Globus pallidus (tissue), 1 donor: ENCODE results near the gene TYMS.
A peak's percentile ranks its signal among the peaks of the same experiment; 100 is the strongest.

ENCODE experiments used
- DNase-seq: peaks from one replicate; pipeline ENCODE4 v3.0.0-alpha.2; 2015; ENCODE audit warnings: low spot score

TYMS gene

DNA sequence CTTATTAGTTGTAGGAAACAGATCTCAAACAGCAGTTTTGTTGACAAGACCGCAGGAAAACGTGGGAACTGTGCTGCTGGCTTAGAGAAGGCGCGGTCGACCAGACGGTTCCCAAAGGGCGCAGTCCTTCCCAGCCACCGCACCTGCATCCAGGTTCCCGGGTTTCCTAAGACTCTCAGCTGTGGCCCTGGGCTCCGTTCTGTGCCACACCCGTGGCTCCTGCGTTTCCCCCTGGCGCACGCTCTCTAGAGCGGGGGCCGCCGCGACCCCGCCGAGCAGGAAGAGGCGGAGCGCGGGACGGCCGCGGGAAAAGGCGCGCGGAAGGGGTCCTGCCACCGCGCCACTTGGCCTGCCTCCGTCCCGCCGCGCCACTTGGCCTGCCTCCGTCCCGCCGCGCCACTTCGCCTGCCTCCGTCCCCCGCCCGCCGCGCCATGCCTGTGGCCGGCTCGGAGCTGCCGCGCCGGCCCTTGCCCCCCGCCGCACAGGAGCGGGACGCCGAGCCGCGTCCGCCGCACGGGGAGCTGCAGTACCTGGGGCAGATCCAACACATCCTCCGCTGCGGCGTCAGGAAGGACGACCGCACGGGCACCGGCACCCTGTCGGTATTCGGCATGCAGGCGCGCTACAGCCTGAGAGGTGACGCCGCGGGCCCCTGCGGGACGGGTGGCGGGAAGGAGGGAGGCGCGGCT, at the start of gene TYMS:
TSS of gene TYMS (plus strand) at position 343 of the 690 bp plus-strand sequence. CDS start at position 433, 90 bp downstream.
- DNase-seq, result peak; percentile 44

DNA sequence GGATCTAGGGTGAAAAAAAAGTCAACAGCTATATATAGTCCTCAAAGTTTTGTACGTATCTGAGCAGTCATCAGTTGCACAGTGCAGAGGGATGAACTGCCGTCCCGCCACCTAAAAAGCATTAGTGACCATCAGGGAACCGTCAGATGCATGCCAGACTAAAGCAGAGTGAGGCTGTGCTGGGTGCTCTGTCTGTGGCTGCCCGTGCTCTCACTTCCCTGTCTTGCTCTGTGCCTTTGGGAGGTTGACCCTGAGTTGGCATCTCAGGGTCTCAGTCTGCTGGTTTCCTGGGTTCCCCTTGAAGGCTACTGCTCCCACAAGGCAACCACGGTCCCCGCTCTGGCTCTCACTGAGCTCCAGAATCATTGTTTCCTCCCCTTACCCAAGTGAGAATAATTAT, 49.5 kb upstream of the TYMS start:
- no peak for DNase-seq

DNA sequence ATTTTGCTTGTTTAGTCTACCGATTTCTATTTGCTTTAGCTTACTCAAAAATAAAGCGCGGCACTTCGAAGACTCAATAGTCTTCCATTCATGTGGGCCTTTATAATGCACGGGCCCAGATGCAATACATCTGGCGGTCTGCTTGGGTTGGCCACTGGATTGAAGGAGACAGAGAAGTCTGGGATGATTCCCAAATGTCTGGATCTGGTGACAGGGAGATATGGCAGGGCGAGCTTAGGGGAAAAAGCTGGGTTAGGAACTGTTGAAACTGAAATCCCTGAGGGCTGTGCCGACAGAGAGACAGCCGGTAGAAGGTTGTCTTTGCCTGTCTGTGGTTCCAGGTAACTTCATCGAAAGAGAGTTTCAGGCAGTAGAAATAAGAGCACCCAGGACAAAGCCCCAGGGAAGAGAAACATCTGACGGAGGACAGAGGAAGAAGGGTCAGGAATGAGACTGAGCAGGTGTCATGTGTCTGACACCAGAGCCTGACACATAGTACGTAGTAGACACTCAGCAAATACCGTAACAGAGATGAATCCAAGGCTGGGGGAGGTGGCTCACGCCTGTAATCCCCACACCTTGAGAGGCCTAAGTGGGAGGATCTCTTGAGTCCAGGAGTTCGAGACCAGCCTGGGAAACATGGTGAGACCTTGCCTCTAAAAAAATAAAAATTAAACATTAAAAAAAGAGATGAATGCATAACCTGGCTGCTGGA, 47.1 kb upstream of the TYMS start:
- no peak for DNase-seq

DNA sequence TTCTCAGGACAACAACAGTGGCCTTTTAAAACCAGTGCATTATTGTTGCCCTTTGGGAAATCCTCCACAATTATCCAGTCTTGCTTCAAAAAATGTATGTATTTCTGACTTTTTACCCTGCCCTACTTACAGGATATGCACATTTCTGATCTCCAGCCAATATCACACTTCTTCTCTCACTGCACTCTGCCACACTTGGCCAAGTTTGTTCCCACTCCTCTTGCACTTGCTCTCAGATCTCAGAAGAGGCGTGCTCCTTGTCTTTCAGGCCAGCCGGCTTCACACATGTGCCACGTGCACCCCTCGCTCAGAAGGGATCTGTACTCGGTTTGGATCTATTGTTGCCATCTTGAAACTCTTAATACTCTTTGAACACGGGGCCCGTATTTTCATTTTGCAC, 45.3 kb upstream of the TYMS start:
- DNase-seq, result no peak

DNA sequence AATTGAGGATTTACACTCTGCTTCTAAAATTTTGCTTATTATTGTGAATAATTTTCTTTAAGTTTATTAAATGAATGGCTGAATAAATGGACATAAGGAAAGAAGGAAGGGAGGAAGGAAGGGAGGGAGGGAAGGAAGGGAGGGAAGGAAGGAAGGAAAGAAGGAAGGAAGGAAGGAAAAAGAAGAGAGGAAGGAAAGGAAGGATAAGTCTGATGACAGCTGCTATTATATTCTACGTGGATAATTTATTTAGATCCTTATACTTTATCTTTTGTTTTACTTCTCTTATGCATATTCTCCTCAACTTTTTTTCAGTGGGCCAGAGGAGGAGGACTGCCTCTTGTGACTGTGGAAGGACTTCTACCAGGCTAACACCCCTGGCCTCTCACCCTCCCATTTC, 43.3 kb upstream of the TYMS start:
- DNase-seq, result no peak

DNA sequence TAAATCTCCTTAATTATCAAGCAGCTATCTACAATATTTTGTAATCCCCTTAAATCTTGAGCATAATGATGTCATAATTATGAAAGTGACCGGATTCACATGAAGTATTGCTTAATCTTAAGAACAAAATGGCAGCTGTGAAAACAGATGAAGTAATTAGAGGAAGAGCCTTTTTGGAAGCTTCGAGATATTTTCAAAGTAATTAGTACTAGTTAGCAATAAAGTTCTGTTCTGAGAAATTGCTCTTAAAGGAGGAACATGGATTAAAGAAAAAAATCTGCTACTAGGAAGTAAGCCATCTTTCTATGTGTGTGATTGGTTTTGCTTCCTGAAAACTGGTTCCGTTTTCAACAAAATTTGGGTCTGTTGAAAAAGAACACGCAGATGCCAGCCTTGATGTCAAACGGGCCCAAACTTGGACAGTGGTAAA, 42.3 kb upstream of the TYMS start:
- DNase-seq, result no peak

DNA sequence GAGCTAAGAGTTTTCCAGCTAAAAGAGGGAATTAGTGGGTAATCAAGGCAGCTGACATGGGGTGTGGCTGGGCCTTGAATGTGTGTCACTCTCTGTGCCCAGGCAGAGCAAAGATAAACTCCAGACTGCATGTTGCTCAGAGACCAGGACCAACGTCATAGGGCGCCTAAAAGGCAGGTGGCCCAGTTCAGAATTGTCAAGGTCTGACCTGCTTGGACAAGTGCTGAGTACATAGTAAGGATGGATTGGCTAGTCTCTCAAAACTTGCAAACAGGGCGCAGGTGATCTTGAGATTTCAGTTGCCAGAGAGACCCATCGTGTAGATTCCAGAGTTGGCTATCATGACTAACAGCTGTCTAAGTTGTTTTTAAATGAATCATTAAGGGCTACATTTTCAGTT, 41.7 kb upstream of the TYMS start:
- no peak for DNase-seq

DNA sequence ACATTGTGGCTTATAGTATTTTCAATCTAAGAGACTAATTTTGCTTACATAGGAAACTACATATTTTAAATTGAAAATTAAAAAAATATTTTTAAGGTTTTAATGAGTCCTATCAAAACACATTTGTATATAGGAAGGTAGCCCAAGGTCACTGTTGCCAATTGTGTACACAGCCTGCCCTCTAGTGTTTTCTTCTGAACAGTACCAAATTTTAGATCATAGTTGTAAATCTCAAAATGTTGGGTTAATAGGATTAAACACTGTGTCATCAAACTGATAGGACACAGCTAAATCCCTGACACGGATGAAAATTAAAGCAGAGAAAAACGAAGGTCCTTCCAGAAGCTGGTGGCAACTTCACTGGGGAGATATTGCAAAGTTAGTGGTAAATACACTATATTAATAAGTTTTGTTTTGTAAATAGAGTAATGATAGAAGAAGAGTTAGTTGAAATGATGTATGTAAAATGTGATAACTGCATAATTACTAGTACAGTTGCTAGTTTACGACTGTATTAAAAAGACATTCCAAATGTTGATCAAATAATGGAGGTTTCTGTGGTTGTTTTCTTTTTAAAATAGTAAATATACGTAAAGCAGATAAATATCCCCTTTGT, 41.0 kb upstream of the TYMS start:
- DNase-seq, result peak; percentile 49

DNA sequence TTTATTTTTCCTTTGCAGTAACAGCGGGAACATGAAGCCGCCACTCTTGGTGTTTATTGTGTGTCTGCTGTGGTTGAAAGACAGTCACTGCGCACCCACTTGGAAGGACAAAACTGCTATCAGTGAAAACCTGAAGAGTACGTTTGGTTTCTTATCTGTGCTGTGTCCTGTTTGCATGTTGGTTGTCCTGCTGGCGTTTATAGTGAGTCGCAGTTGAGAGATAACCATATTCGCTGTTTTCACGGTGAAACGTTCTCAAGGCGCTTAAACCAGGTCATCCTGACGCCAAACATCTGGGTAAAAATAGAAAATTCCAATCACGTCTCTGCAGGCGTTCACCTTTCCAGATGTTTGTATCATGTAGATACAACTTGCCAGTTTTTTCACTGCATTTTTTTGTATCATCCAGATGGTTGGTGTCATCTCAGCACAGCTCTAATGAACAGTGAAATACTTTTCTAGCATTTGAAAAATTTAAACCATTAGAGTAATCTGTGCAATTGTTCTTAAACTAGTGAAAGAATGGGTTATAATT, 39.4 kb upstream of the TYMS start:
- no peak for DNase-seq

DNA sequence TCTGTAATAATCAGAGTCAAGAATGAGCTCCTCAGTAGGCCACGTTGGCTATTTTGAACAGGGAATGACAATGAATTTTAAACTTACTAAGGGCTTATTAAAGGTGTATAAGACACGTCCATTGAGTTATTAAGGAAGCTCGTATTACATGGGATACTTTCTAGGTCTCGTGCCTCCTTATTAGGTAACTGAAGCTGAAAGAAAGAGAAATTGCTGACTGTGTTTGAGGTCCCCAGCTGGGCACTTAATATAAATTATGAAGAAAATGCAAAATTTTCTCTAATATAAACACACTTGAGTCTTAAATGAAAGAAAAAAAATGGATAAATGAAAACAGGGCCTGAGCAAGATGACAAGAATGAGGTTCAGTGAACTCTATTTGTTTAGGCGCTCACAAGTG, 38.8 kb upstream of the TYMS start:
- DNase-seq, result no peak

DNA sequence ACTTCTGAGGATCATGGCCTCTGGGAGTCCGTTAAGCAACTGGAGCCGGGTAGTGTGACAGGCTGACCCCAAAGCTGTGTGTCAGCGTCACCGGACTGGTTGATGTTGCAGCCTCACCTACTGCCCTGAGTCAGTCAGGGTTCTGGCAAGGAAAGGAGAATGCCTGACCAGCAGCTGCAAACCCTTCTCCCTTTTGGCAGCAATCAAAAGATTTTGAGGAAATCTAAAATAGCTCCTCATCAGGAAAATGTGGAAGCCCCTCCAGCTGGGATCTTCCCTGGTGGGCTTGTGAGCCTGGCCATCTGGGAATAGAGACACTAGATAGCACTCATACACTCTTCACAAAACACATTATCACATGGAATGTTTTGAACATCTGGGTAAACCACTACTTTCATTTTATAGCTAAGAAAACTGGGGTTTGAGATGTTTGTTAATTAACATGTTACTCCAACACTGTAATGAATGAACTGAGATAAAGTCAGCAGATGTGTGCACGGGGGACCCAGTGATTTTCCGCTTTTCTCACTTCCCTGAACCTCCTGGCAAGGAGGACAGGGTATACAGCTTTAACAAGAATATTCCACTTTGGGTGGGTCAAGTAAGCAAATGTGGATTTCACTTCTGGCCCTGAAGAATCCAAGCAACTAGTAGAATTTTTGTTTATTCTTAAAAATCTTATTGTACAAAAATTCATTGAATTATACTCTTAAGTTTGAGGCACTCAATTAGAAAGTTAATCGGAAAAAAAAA, 36.0 kb upstream of the TYMS start:
- DNase-seq, result no peak

DNA sequence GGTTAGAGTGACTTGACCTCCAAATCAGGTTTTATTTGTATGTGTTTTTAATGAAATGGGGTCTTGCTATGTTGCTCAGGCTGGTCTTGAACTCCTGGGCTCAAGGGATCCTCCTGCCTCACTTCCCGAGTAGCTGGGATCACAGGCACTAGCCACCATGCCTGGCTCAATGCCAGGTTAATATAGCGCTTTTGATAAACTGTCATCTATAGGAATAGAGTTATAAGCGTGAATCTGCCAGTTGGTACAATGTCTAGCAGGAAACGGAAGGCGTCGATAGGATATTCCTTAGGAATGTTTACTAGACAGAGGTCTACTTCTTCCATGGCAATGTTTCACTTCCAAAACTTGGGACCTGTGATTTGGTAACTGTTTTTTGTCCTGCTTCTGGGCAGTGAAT, 35.2 kb upstream of the TYMS start:
- no peak for DNase-seq

DNA sequence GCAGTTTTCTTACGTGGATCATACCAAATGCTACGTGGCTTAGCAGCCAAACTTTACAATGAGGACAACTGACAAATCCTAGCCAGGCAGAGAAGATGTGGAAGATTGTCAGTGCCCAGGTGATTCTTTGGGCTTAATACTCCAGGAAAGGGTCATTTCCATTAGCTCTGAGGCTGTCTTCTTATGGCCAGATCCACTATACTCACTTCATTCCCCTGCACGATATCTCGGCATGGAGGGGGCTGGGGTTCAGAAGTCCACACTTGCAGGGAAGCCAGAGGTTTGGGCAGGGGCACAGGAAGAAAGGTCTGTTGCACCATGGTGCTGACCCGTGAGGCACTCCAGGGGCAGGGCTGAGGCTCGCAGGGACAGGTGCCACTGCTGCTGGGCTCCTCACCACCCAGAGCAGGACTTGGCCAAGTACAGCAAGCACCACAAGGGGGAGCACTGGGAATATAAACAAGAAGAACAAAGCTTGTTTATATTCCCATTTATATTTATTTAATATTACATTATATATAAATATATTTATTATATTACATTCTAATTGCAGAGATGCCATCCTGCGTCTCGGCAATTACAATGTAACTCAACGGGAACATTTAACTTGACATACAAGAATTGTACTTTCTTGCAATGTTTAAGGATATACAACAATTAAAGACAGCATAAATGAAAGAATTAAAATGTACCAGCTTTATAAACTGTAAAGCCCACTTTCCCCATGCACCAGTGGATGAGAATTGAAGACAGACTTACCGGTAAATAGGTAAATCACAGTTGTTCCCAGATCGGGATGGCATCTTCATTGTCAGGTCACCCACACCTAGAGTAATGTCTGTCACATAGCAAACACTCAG, 33.5 kb upstream of the TYMS start:
- peak; percentile 87 for DNase-seq

DNA sequence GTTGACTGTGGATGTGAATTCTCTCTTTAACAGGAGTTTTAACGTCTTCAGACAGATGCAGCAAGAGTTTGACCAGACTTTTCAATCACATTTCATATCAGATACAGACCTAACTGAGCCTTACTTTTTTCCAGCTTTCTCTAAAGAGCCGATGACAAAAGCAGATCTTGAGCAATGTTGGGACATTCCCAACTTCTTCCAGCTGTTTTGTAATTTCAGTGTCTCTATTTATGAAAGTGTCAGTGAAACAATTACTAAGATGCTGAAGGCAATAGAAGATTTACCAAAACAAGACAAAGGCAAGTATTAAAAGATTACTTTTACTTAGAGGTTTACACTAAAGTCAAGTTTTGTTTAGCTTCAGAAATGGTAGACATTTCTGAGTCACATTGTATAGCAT, 30.2 kb upstream of the TYMS start:
- no peak for DNase-seq

DNA sequence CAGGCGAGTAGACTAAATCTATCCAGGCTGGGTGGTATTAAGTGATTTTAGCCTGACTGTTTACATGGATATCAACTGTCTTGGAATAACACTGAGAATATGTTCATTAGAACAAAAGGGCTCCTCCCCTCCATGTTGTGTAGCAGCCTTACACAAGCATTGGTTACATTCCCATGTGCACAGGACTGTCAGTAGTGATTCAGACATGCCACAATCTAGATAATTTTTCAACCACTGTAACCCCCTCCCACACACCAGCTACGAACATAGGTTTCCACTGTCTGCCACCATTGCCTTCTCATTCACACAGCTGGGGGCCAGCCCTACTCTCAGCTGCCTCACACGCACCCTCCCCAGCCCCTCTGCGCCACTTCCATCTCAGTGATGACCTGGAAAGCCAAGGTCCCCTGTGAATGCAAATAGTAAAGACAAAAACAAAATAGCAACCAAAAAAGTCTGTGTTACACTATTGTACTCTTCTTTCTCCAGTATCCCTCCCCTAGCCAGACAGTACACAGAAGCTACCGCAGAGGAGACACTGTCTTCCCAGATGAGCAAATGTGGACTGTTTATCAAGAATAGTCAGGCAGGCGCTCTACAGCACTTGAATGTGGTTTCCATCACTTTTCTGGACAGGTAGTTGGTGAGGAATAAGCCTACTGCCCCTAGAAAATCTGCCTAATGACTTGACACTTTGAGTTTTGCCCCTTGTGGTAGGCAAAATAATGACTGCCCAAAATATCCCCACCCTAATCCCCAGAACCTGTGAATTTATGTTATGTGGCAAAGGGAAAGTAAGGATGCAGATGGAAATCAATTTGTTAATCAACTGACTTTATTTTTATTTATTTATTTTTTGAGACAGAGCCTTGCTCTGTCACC, 27.9 kb upstream of the TYMS start:
- DNase-seq, result no peak

DNA sequence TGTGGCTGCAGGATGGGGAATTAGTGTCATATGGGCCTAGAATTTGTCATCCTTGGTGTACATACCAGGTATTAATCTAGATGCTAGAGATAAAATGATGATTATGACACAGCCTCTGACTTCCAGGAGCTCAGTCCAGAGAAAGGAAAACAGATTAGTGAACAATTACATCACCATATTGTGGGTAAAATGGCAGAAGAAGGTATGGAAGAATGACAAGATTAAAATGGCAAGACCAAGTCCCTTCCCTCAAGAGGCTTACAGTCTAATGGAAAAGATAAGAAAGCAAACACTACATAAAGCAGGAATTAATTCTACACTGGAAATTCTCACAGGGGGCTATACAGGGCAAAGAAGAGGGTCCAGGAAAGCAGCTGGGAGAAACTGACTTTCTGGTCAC, 25.9 kb upstream of the TYMS start:
- no peak for DNase-seq

DNA sequence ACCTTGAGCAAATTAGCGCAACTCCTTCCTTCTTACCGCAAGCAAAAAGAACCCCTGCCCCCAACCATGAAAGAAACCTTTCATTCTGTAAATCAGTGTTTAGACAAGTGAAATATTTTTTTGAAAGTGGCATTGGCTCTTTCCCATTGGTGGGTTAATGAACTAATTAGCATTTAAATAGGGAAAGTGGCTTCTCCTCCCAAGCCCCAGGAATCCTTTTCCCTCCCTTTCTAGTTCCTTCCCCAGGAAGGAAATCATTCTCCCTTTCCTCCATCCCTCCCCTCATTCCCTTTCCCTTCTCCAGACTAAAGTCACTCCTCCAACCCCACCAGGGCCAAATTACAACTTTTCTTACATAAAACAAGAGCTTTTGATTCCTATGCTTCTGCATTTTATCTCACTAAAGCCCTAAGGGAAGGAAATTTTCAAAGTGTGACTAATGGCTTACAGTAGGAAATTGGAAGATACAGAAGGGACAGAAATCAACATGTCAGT, 22.9 kb upstream of the TYMS start:
- DNase-seq, result no peak

DNA sequence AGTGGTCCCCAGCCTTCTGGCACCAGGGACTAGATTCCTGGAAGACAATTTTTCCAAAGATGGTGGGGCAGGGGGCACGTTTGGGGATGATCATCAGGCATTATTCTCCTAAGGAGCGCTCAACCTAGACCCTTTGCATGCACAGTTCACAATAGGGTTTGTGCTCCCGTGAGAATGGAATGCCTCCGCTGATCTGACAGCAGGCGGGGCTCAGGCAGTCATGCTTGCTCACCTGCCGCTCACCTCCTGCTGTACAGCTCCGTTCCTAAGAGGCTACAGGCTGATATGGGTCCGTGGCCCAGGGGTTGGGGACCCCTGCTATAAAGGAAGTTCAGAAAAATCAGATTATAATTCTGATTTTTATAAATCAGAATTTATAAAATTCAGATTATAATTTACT, 22.3 kb upstream of the TYMS start:
- DNase-seq, result no peak

DNA sequence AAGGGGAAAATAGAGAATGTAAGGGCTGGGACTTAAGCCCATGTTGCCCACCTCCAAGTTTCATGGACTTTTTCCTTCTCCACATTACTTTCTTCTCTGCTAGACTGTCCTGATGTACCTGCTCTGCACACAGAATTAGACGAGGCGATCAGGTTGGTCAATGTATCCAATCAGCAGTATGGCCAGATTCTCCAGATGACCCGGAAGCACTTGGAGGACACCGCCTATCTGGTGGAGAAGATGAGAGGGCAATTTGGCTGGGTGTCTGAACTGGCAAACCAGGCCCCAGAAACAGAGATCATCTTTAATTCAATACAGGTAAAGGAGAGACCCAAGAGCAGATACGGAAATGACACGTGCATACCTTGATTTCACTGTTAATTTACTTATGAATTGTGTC, 16.2 kb upstream of the TYMS start:
- DNase-seq, result no peak

DNA sequence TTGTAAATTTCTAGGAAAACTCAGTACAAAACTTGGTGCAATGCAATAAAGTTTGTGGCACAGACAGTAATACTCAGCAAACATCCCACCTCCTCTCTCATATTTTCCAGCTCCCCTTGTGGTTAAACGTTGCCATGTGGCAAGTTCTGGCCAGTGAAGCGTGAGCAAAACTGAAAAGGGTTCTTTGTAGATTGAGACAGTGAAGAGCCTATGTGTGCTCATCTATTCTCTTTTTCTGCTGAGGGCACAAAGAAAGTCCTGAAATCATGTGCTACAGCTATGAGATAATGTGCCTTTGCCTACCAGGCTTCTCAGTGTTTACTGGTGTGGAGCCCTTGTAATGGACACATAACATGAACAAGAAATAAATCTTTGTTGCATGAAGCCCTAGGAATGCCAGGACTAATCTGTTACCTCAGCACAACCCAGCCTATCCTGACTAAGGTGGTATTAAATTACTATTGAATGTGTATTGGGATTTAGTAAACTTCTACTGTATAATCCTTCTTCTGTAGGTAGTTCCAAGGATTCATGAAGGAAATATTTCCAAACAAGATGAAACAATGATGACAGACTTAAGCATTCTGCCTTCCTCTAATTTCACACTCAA, 13.0 kb upstream of the TYMS start:
- DNase-seq, result peak; percentile 97
